Keratinocyte (primary cell): ENCODE measurements around the gene USP33. TPM values are rescaled to one million over a fixed set of nuclear protein-coding genes. Genes with fewer than 3 reads are reported as not detected.
A peak's percentile ranks its signal among the peaks of the same experiment; 100 is the strongest.

ENCODE experiments used
- DNase-seq: peaks from one replicate; pipeline ENCODE4 v3.0.0-alpha.2; 2011; ENCODE audit warnings: low read depth, missing footprints, low spot score
- FAIRE-seq: peaks from 2 replicates; lab custom pipeline; 2011; peaks lifted over from hg19 to GRCh38; lab: Jason Lieb, UNC
- H2AFZ ChIP-seq: 2 replicates; pipeline ENCODE4 v1.6.0; 2012; ENCODE audit warnings: low read length, control low read depth, inconsistent platforms; ENCODE audit not compliant: control insufficient read depth
- H3K27ac ChIP-seq: 2 replicates; pipeline ENCODE4 v1.5.1; 2011; ENCODE audit warnings: low read length; ENCODE audit not compliant: control insufficient read depth, insufficient read depth
- H3K27me3 ChIP-seq: 3 replicates; pipeline ENCODE4 v1.6.0; 2011; ENCODE audit warnings: low read length; ENCODE audit not compliant: control insufficient read depth, insufficient read depth; ENCODE audit errors: extremely low read depth
- H3K36me3 ChIP-seq, 2 experiments: 2 replicates in 1 of 2; 3 replicates in 1 of 2; pipeline ENCODE4 v1.5.1; 2011; ENCODE audit warnings: low read length in 2 of 2, mild to moderate bottlenecking in 1 of 2; ENCODE audit not compliant: control insufficient read depth in 2 of 2, insufficient read depth in 2 of 2; ENCODE audit errors: extremely low read depth in 1 of 2
- H3K4me1 ChIP-seq: 3 replicates; pipeline ENCODE4 v1.5.1; 2011; ENCODE audit warnings: low read length; ENCODE audit not compliant: control insufficient read depth, insufficient read depth; ENCODE audit errors: extremely low read depth
- H3K4me2 ChIP-seq: 3 replicates; pipeline ENCODE4 v1.6.0; 2011; ENCODE audit warnings: low read depth, low read length; ENCODE audit not compliant: control insufficient read depth, insufficient read depth; ENCODE audit errors: extremely low read depth
- H3K4me3 ChIP-seq, 3 experiments: fragments of 200-600 bp in 1 of 3; sonication (generic) in 1 of 3; 2 replicates in 2 of 3; 3 replicates in 1 of 3; pipeline ENCODE4 v1.5.1; 2011 to 2016; ENCODE audit warnings: low read length in 3 of 3, mild to moderate bottlenecking in 3 of 3, control low read depth in 2 of 3, inconsistent platforms in 1 of 3, low read depth in 1 of 3, mixed read lengths in 1 of 3, mixed run types in 1 of 3, moderate library complexity in 1 of 3; ENCODE audit not compliant: control insufficient read depth in 2 of 3, insufficient read depth in 2 of 3; ENCODE audit errors: extremely low read depth in 1 of 3
- H3K79me2 ChIP-seq: 2 replicates; pipeline ENCODE4 v1.6.0; 2012; ENCODE audit warnings: low read length; ENCODE audit not compliant: control insufficient read depth, insufficient read depth
- H3K9ac ChIP-seq: 3 replicates; pipeline ENCODE4 v1.6.0; 2011; ENCODE audit warnings: low read length; ENCODE audit not compliant: control insufficient read depth, insufficient read depth; ENCODE audit errors: extremely low read depth
- H3K9me1 ChIP-seq: 3 replicates; pipeline ENCODE4 v1.6.0; 2011; ENCODE audit warnings: low read length; ENCODE audit not compliant: control insufficient read depth, insufficient read depth; ENCODE audit errors: extremely low read depth
- H3K9me3 ChIP-seq: 2 replicates; pipeline ENCODE4 v1.5.1; 2012; ENCODE audit warnings: low read depth, low read length; ENCODE audit not compliant: control insufficient read depth
- H4K20me1 ChIP-seq: 3 replicates; pipeline ENCODE4 v1.6.0; 2011; ENCODE audit warnings: low read length; ENCODE audit not compliant: control insufficient read depth, insufficient read depth; ENCODE audit errors: extremely low read depth
- EZH2 ChIP-seq: IDR thresholded peaks from one replicate; pipeline ENCODE4 v1.6.1; 2012; ENCODE audit warnings: inconsistent platforms, mild to moderate bottlenecking, low read length, moderate library complexity
- dilution Hi-C: fragments of 300-500 bp; cut with MboI; formaldehyde crosslinking; loops from one replicate; pipeline ENCODE4 v1.7.0; 2020; ENCODE audit warnings: low sequenced_read_pairs; ENCODE audit not compliant: extremely low pct_ligation_motif_present
- polyA plus RNA-seq, 5 experiments: library from polyadenylated mRNA; depleted of rRNA in 3 of 5; stranded (reverse) in 3 of 5; stranded (forward) in 1 of 5; unstranded in 1 of 5; fragments of >200 nt; gene quantifications; 1 replicate in 1 of 5; 2 replicates in 3 of 5; 3 replicates in 1 of 5; pipeline versions ENCODE4 v1.2.1 to v1.2.3, GENCODE V29; 2011 to 2012; ENCODE audit warnings: missing spikeins in 2 of 5, low read depth in 1 of 5, low replicate concordance in 1 of 5
- TF ChIP-seq, protein P1 (sequence below), 3 experiments: IDR thresholded peaks in 1 of 3; conservative IDR thresholded peaks in 1 of 3; optimal IDR thresholded peaks in 1 of 3; 2 replicates in 2 of 3; 3 replicates in 1 of 3; pipeline versions ENCODE3 to v1.5.1; 2011; ENCODE audit warnings: low read length in 3 of 3, mild to moderate bottlenecking in 3 of 3, moderate library complexity in 2 of 3, control low read depth in 1 of 3, inconsistent platforms in 1 of 3; ENCODE audit not compliant: insufficient read depth in 2 of 3; ENCODE audit errors: extremely low read depth in 1 of 3

USP33 gene
- polyA plus RNA-seq, 1 donor (not counting 4 experiments of a cell fraction or from before 2014, with no cell fraction given): 52.0 TPM

DNA sequence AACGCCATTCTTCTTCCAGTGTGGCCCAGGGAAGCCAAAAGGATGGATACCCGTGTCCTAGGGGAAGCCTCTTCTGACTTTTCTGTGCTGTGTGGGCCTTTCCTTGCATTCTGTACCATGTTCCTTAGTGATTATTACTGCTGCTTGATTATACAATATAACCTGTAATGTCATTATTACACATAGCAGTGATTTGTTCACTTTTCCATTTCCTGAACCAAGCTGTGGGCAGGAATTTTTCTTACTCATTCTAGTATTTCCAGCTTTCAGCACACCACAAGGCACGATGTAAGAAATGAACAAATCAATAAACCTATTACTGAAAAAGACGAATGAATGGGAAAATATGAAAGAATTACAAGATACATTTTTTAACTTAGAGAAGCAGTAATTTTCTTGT is 8.4 kb upstream of the USP33 start:
- dilution Hi-C loops: no loop called here
- Histone ChIP-seq H3K9me1 (no peaks in the 10 kb centered on the region), H3K4me2 (no peak overlapping the region), H3K4me3 (no peak overlapping the region), H3K9ac (no peak overlapping the region), H4K20me1 (no peaks in the 10 kb centered on the region), H3K27ac (no peak overlapping the region), H3K4me1 (no peaks in the 10 kb centered on the region), H3K36me3 (no peaks in the 10 kb centered on the region), H3K79me2 (no peaks in the 10 kb centered on the region), H2AFZ (no peak overlapping the region), H3K9me3 (no peaks in the 10 kb centered on the region), H3K27me3 (no peaks in the 10 kb centered on the region)
- TF ChIP-seq, protein P1, sequence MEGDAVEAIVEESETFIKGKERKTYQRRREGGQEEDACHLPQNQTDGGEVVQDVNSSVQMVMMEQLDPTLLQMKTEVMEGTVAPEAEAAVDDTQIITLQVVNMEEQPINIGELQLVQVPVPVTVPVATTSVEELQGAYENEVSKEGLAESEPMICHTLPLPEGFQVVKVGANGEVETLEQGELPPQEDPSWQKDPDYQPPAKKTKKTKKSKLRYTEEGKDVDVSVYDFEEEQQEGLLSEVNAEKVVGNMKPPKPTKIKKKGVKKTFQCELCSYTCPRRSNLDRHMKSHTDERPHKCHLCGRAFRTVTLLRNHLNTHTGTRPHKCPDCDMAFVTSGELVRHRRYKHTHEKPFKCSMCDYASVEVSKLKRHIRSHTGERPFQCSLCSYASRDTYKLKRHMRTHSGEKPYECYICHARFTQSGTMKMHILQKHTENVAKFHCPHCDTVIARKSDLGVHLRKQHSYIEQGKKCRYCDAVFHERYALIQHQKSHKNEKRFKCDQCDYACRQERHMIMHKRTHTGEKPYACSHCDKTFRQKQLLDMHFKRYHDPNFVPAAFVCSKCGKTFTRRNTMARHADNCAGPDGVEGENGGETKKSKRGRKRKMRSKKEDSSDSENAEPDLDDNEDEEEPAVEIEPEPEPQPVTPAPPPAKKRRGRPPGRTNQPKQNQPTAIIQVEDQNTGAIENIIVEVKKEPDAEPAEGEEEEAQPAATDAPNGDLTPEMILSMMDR (optimal IDR thresholded peaks at IDR 0.05 in 1 of 3, IDR thresholded peaks at IDR 0.05 in 1 of 3, conservative IDR thresholded peaks at IDR 0.05 in 1 of 3; ENCODE audit: extremely low read depth in 1 of 3, insufficient read depth in 2 of 3, low read length in 3 of 3): no peak
- no peak for TF ChIP-seq EZH2
- no peak for FAIRE-seq
- DNase-seq: no peak

DNA sequence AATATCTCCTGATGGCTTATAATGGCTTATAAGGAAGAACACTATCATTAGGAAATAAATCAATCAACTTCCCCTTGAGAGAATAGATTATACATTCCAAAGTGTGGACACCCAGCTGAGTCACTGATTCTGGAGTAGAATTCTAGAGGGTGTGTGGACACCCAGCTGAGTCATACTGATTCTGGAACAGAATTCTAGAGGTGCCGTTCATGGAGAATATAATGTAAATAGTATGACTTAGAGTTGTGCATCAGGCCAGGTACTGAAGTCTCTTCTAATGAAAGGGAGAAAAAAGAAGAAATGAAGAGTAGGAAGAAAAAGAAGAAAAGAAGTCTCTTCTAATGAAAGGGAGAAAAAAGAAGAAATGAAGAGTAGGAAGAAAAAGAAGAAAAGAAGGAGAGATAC is 2.4 kb upstream of the USP33 start:
- H3K4me3 ChIP-seq: no peak overlapping the region
- no peaks in the 10 kb centered on the region for H3K9me3 ChIP-seq
- H3K27me3 ChIP-seq: no peaks in the 10 kb centered on the region
- FAIRE-seq: peak; percentile 13
- no peaks in the 10 kb centered on the region for H3K36me3 ChIP-seq
- H2AFZ ChIP-seq: no peak overlapping the region
- dilution Hi-C loops: no loop called here
- H4K20me1 ChIP-seq: no peaks in the 10 kb centered on the region
- H3K4me1 ChIP-seq: peaks cover 22% of the 10 kb centered on the region
- peaks cover 25% of the 10 kb centered on the region for H3K79me2 ChIP-seq
- H3K4me2 ChIP-seq: peak overlapping the region; percentile 12
- DNase-seq: peak; percentile 64
- peaks cover 2% of the 10 kb centered on the region for H3K9me1 ChIP-seq
- no peak for TF ChIP-seq EZH2
- TF ChIP-seq, protein P1 (optimal IDR thresholded peaks at IDR 0.05 in 1 of 3, IDR thresholded peaks at IDR 0.05 in 1 of 3, conservative IDR thresholded peaks at IDR 0.05 in 1 of 3; ENCODE audit: extremely low read depth in 1 of 3, insufficient read depth in 2 of 3, low read length in 3 of 3): no peak
- no peak overlapping the region for H3K27ac ChIP-seq
- H3K9ac ChIP-seq: no peak overlapping the region
